ENCODE data around the gene BRD9. TPM values are rescaled to one million over a fixed set of nuclear protein-coding genes. Genes with fewer than 3 reads are reported as not detected.

Gene BRD9
- total RNA-seq, 2 donors from 2014 or later: 58.2 to 67.9 TPM

- Histone ChIP-seq H3K9ac (ENCODE audit: extremely low read depth, low read length, poor library complexity, severe bottlenecking) (no peak overlapping the region), H3K9me3 (ENCODE audit: control insufficient read depth, low read length) (no peaks in the 10 kb centered on the region), H3K27me3 (ENCODE audit: control insufficient read depth, insufficient read depth, low read length, poor library complexity, severe bottlenecking) (no peaks in the 10 kb centered on the region), H3K27ac (ENCODE audit: low read depth, low read length) (no peak overlapping the region), H3K4me1 (ENCODE audit: control insufficient read depth, insufficient read depth, low read length) (no peaks in the 10 kb centered on the region), H3K4me3 (ENCODE audit: low read length) (no peak overlapping the region), H3K36me3 (ENCODE audit: control insufficient read depth, insufficient read depth, low read length) (peaks cover under 1% of the 10 kb centered on the region)
- Mint-ChIP-seq H3K27me3 (ENCODE audit: insufficient read depth) (no peaks in the 10 kb centered on the region), H3K27ac (no peak overlapping the region), H3K4me3 (no peak overlapping the region), H3K4me1 (peaks cover 5% of the 10 kb centered on the region), H3K36me3 (ENCODE audit: low read depth) (peaks cover 6% of the 10 kb centered on the region), H3K9me3 (no peaks in the 10 kb centered on the region)
- WGBS, 2 experiments (ENCODE audit: insufficient coverage in 1 of 2, insufficient read length in 1 of 2): 94% methylated on average over 8 to 16 of the region's 16 CpGs
- no peak for DNase-seq
- TF ChIP-seq CTCF (conservative IDR thresholded peaks at IDR 0.05): no peak
These were observed 35.8 kb downstream of the BRD9 start for GRCh38 chr5:856531-857425.

- Histone ChIP-seq H3K4me3 (ENCODE audit: low read length) (no peak overlapping the region), H3K9me3 (ENCODE audit: control insufficient read depth, low read length) (no peaks in the 10 kb centered on the region), H3K36me3 (ENCODE audit: control insufficient read depth, insufficient read depth, low read length) (no peaks in the 10 kb centered on the region), H3K9ac (ENCODE audit: extremely low read depth, low read length, poor library complexity, severe bottlenecking) (no peak overlapping the region), H3K27ac (ENCODE audit: low read depth, low read length) (peak overlapping the region; percentile 10), H3K27me3 (ENCODE audit: control insufficient read depth, insufficient read depth, low read length, poor library complexity, severe bottlenecking) (no peaks in the 10 kb centered on the region), H3K4me1 (ENCODE audit: control insufficient read depth, insufficient read depth, low read length) (no peaks in the 10 kb centered on the region)
- Mint-ChIP-seq H3K27ac (no peak overlapping the region), H3K9me3 (no peaks in the 10 kb centered on the region), H3K36me3 (ENCODE audit: low read depth) (peaks cover 6% of the 10 kb centered on the region), H3K4me3 (no peak overlapping the region), H3K4me1 (peaks cover 5% of the 10 kb centered on the region), H3K27me3 (ENCODE audit: insufficient read depth) (no peaks in the 10 kb centered on the region)
- 81 to 90% methylated on average over 9 to 21 of the region's 21 CpGs for WGBS, 2 experiments (ENCODE audit: insufficient coverage in 1 of 2, insufficient read length in 1 of 2)
- DNase-seq: no peak
- TF ChIP-seq CTCF (conservative IDR thresholded peaks at IDR 0.05): no peak
These were observed 36.6 kb downstream of the BRD9 start for GRCh38 chr5:855771-856530.

- Histone ChIP-seq H3K4me3 (ENCODE audit: low read length) (no peak overlapping the region), H3K36me3 (ENCODE audit: control insufficient read depth, insufficient read depth, low read length) (no peaks in the 10 kb centered on the region), H3K9me3 (ENCODE audit: control insufficient read depth, low read length) (no peaks in the 10 kb centered on the region), H3K27ac (ENCODE audit: low read depth, low read length) (no peak overlapping the region), H3K4me1 (ENCODE audit: control insufficient read depth, insufficient read depth, low read length) (no peaks in the 10 kb centered on the region), H3K27me3 (ENCODE audit: control insufficient read depth, insufficient read depth, low read length, poor library complexity, severe bottlenecking) (no peaks in the 10 kb centered on the region), H3K9ac (ENCODE audit: extremely low read depth, low read length, poor library complexity, severe bottlenecking) (no peak overlapping the region)
- H3K36me3 Mint-ChIP-seq (ENCODE audit: low read depth): peaks cover 2% of the 10 kb centered on the region
- no peaks in the 10 kb centered on the region for H3K27me3 Mint-ChIP-seq (ENCODE audit: insufficient read depth)
- peaks cover 5% of the 10 kb centered on the region for H3K4me1 Mint-ChIP-seq
- H3K4me3 Mint-ChIP-seq: no peak overlapping the region
- 91 to 92% methylated on average over 24 to 32 of the region's 32 CpGs for WGBS, 2 experiments (ENCODE audit: insufficient coverage in 1 of 2, insufficient read length in 1 of 2)
- TF ChIP-seq CTCF (conservative IDR thresholded peaks at IDR 0.05): no peak
- DNase-seq: no peak
- H3K9me3 Mint-ChIP-seq: no peaks in the 10 kb centered on the region
- peak overlapping the region; percentile 39 for H3K27ac Mint-ChIP-seq
These were observed 37.4 kb downstream of the BRD9 start for GRCh38 chr5:854966-855743.
